H1 (cell line): Measurements from ENCODE around the gene ING5. TPM values are rescaled to one million over a fixed set of nuclear protein-coding genes. Genes with fewer than 3 reads are reported as not detected.

Experiments
- BRCA1 ChIP-seq: IDR thresholded peaks from 2 replicates; pipeline ENCODE4 v1.6.1; 2012; ENCODE audit warnings: low read depth, low read length, improper control_type of control experiment
- CHD7 ChIP-seq: fragments of 300-600 bp; sonication (generic); IDR thresholded peaks from 2 replicates; pipeline ENCODE4 v1.7.1; 2012; ENCODE audit warnings: low read length, moderate library complexity, mild to moderate bottlenecking, inconsistent platforms; ENCODE audit not compliant: insufficient replicate concordance
- EZH2 ChIP-seq: fragments of 200-600 bp; sonication (generic); IDR thresholded peaks from 2 replicates; pipeline ENCODE4 v1.7.1; 2012; ENCODE audit warnings: low read depth, mild to moderate bottlenecking, moderate library complexity, low read length, inconsistent platforms; ENCODE audit not compliant: severe bottlenecking
- JUN ChIP-seq: IDR thresholded peaks from 2 replicates; pipeline ENCODE4 v1.6.1; 2011; ENCODE audit warnings: low read depth, mild to moderate bottlenecking, improper control_type of control experiment, low read length
- KDM5A ChIP-seq: fragments of 200-600 bp; IDR thresholded peaks from 2 replicates; pipeline ENCODE4 v1.7.1; 2012; ENCODE audit warnings: mild to moderate bottlenecking, low read length, inconsistent platforms, mixed read lengths
- MAFK ChIP-seq: IDR thresholded peaks from 2 replicates; pipeline ENCODE4 v1.6.1; 2012; ENCODE audit warnings: low read depth, mild to moderate bottlenecking, improper control_type of control experiment, low read length
- NANOG ChIP-seq: IDR thresholded peaks from 2 replicates; pipeline ENCODE4 v1.6.1; 2011; ENCODE audit warnings: low read length, low read depth, mild to moderate bottlenecking, inconsistent platforms; ENCODE audit not compliant: insufficient read depth, poor library complexity, severe bottlenecking
- SIX5 ChIP-seq: IDR thresholded peaks from 2 replicates; pipeline ENCODE4 v1.6.1; 2011; ENCODE audit warnings: mild to moderate bottlenecking, low read depth, low read length
- SRF ChIP-seq: IDR thresholded peaks from 2 replicates; pipeline ENCODE4 v1.6.1; 2011; ENCODE audit warnings: mild to moderate bottlenecking, low read depth, low read length, moderate library complexity
- TAF7 ChIP-seq: optimal IDR thresholded peaks from 2 replicates; pipeline ENCODE3; 2011; ENCODE audit warnings: low read depth, mild to moderate bottlenecking, inconsistent platforms, low read length, moderate library complexity, borderline replicate concordance
- polyA plus RNA-seq, 7 experiments: library from polyadenylated mRNA; depleted of rRNA in 3 of 7; stranded (reverse) in 5 of 7; unstranded in 2 of 7; fragments of >200 nt in 5 of 7; fragments of 200-250 nt in 2 of 7; gene quantifications; 1 replicate in 5 of 7; 2 replicates in 1 of 7; 4 replicates in 1 of 7; pipeline versions ENCODE4 v1.2.1 to v1.2.3, GENCODE V29; 2011 to 2013; ENCODE audit warnings: missing spikeins in 2 of 7, mixed read lengths in 2 of 7
- total RNA-seq: library from RNA; stranded (reverse); fragmentation: NEBNext Ultra II Directional; extraction: Animal tissue kit (Norgen Biotek cat#: 25700); gene quantifications from 2 replicates; pipeline ENCODE4 v1.2.1, GENCODE V29; 2021

Gene ING5
- total and polyA plus RNA-seq, 2 of the 8 experiments (the other 6 are each of a cell fraction or from before 2014, with no cell fraction given), result 41.5 to 47.4 TPM

DNA sequence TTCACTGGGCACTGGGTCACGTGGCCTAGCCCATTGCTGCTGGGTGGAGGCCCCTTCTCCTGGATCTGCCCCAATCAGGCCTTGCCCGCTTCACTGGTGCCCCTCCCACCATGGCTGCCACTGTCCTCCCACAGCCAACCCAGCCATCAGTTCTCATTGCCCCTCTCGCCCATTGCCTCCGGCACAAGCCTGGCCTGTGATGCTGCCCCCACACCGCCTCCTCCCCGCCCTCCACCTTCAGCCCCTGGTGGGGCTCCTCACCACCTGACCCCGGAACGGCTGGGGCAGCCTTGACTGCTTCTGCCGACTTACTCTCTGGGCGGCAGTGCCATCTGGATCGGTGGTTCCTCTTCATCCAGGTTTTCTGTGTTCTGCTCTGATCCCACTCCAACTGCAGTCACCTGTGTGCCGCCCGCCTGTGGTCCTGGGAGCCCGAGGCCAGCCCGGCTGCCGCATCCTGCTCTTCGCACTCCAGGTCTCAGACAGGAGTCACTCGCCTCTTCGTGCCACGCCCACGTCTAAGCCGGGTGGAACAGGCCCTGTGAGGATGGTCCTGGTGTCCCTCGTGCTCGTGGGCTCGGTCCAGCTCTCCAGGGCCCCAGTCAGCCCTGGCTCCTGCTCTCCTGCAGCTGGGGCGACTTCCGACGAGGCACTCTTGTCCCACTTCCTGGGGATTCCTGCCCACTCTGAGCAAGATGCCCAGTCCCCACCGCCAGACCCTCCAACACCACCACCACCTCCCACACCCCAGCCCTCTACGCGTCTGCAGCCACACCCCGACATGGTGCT lies 46.8 kb downstream of the ING5 start (continued):
- TF ChIP-seq CHD7, result no peak
- no peak for TF ChIP-seq SIX5
- no peak for TF ChIP-seq KDM5A
- no peak for TF ChIP-seq NANOG
- TF ChIP-seq BRCA1, result no peak
- TF ChIP-seq JUN, result no peak
- TF ChIP-seq EZH2, result no peak
- TF ChIP-seq MAFK, result no peak
- TF ChIP-seq TAF7, result no peak
- no peak for TF ChIP-seq SRF
